GM19372 (cell line): ENCODE measurements around the gene SERPINA6.
"Not testable (repeated sequence)": the region's sequence is repeated elsewhere in the genome, so short reads cannot be mapped to it uniquely, and the experiment has no call there.

Experiments used
- ATAC-seq: cut with Tn5 transposase; IDR thresholded peaks from one replicate; pipeline ENCODE4 v1.9.1; 2021; ENCODE audit warnings: mild to moderate bottlenecking, low read depth, moderate library complexity; ENCODE audit not compliant: unreplicated experiment

SERPINA6 gene

GRCh38 chr14:94355191-94355794 is 32.2 kb upstream of the SERPINA6 start:
- ATAC-seq = no peak

- no peak for ATAC-seq
These were observed 31.6 kb upstream of the SERPINA6 start for GRCh38 chr14:94354638-94355185.

GRCh38 chr14:94354190-94354589 is 31.1 kb upstream of the SERPINA6 start:
- ATAC-seq = not testable (repeated sequence)

GRCh38 chr14:94349276-94349675 is 26.1 kb upstream of the SERPINA6 start:
- ATAC-seq = no peak

DNA sequence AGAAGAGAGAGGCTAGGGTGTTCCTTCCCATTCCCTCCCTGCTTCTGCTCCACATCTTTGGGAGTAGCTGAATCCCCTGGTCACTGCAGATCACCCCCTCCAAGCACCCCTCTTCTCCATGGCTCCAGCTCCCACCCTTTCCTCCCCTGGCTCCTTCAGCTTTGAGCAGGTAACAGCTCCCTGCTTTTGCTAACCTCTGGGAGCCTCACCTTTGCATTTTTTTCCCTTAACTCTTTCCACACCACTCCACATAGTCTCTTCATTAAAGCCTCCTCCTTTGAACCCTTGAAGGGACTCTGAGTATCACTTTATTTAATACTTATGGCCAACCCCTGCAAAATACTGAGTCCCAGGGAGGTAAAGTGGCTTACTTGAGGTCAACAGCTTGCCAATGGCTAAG is 25.7 kb upstream of the SERPINA6 start:
- no peak for ATAC-seq

GRCh38 chr14:94346841-94347240 is 23.7 kb upstream of the SERPINA6 start:
- no peak for ATAC-seq

DNA sequence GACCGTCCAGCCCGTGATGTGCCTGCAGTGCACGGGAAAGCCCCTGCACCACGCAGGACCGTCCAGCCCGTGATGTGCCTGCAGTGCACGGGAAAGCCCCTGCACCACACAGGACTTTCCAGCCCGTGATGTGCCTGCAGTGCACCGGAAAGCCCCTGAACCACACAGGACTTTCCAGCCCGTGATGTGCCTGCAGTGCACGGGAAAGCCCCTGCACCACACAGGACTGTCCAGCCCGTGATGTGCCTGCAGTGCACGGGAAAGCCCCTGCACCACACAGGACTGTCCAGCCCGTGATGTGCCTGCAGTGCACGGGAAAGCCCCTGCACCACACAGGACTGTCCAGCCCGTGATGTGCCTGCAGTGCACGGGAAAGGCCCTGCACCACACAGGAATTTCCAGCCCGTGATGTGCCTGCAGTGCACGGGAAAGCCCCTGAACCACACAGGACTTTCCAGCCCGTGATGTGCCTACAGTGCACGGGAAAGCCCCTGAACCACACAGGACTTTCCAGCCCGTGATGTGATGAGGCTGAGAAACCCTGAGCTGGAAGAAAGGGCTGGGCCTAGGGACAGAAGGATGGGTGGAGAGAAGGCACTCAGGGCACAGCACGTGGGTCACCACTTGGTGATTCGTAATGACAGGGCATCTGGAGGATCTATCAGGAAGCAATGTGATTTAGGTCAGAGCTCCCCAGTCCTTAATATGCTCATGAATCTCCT is 23.1 kb upstream of the SERPINA6 start:
- not testable (repeated sequence) for ATAC-seq

DNA sequence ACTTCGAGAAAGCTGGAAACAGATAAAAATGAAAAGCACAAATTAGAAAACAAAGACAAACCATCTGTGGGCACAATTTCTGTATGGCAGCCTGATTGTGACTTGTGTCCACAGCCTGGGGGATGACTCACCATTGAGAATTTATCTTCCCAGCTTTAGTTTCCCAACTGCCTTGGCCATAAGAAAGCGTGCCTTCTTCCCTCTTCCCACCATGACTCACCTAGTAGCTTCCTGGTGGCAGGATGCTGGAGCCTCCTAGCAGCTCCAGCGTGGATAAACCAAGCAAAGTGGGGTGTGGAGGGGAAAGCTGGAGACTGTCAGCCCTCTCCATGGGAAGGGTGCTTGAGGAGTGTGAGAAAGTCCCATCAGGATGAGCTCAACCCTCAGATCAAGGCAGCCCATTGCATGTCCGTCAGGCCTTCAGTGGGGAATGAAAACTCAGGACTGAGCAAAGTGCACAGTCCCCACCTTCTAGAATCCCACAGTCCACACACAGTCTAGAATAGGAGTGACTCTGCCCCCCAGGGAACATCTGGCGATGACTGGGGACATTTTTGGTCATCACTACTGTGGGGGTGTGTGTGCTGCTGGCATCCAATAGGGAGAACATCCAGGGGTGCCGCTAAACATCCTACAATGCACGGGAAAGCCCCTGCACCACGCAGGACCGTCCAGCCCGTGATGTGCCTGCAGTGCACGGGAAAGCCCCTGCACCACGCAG is 22.4 kb upstream of the SERPINA6 start:
- no peak for ATAC-seq

DNA sequence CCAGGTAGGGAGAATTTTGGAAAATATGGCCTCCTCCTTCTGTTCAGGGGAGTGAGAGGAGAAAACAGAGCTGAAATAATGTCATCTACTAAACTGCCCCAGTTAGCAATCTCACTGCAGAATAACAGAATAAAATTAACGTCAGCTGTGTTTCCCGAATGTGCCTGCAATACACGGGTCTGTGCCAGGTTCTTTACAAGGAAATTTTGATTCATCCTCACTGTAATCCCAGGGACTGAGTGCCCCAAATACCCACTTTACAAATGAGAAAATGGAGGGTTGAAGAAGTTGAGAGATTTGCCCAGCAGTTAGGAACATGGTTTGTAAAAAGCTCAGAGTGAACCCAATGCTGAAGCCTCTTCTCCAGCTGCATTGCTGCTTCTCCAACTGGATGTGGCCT is 21.3 kb upstream of the SERPINA6 start:
- no peak for ATAC-seq

DNA sequence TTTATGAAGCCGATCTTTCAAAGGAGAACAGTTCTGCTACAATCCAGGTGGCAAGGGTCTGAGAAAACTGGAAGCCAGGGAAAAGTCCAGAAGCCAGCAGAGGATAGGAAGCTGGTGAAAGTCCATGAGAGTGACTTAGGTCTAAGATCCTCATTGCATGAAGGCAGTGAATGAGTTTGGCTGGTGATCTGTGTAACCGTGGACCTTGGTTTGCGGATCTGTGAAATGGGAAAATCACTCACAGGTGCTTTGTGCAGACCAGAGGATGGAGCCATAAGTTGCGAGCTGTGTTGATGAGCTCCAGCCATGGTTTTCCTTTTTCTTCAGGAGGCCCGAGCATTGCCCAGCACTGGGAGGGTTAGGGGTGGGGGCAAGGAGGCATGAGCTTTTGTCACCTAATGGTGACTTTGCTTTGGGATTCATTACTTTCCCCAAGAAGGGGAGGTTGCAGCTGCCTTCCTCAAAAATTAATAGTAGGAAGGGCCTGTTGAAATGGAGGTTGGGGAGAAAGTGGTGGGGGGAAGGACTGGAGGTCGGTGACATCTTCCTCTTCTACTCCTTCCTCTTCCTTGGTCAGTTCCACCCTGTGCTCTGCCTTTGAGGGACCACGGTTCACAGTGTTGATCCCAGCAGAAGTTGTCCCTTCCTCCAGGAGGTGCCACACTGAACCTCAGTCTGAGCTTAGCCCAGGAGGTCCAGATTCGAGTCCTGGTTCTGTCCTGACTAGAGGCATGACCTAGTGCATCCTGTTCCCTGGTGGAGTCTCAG is 20.3 kb upstream of the SERPINA6 start:
- ATAC-seq = no peak

GRCh38 chr14:94342334-94342934 is 19.3 kb upstream of the SERPINA6 start:
- no peak for ATAC-seq

DNA sequence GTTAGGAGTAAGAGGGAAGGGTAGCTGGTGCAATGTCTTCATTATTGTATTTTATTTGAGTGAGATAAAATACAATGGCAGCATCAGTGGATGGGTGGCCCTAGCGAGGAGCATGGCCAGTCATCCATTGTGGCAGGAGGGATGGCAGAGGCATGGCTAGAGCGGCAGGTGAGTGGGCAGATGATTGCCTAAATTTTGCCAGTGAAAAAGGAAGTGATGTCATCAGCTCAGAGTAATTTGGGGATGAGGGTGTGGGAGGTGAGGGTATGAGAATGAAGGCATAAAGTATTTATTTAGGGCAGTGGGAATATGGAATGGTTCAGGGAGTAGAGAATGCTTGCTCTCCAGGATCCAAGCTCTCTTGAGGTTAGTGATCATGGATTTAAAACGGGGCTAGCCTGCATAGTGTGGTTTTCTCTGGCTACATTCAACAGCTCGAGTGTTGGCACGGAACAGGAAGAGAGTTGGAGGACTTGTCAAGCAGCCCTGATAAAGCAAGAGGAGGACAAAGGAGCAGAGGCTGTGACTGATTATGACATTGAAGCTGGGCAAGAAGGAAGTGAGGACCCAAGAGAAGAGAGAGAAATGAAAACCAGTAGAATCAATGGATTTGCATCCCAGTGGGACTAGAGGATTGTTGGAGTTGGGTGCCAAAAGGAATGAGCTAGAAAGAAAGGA is 18.7 kb upstream of the SERPINA6 start:
- no peak for ATAC-seq

DNA sequence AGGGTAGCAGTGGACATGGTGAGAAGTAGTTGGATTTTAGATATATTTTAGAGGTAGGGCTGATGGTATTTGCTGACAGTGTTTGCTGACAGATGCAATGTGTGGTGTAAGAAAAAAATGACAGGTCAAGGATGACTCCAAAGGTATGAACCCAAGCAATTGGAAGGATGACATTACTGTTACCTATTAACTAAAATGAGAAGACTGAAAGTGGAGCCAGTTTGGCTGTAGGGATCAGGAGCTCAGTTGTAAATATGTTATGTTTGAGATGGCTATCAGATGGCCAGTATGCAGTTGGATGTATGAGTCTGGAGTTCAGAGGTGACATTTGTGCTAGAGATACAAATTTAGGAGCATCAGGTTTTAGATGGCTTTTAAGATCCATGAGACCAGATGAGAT is 17.4 kb upstream of the SERPINA6 start:
- no peak for ATAC-seq

DNA sequence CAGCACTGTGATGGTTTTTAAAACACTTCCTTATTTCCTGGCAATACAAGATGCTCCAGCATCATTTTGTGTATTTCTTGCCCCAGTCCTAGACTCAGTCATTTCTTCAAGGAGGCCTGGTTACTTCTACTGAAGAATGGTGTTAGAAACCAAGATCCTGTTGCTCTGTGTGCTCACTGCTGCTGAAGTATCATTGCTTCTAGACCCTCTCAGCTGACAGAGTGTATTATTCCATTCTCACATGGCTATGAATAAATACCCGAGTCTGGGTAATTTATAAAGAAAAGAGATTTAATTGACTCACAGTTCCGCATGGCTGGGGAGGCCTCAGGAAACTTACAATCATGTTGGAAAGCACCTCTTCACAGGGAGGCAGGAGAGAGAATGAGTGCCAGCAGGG is 14.9 kb upstream of the SERPINA6 start:
- no peak for ATAC-seq

DNA sequence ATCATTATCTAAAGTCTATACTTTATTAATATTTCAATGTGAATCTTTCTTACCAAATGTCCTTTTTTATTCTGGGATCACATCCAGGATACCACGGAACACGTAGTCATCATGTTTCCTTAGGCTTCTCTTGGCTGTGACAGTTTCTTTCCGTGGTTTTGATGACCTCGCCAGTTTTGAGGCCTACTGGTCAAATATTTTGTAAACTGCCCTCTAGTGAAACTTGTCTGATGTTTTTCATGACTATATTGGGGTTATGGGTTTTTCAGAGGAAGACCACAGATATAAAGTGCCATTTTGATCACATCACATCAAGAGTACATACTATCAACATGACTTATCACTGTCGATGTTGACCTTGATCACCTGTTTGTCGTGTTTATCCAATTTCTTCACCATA is 14.1 kb upstream of the SERPINA6 start:
- ATAC-seq = no peak

DNA sequence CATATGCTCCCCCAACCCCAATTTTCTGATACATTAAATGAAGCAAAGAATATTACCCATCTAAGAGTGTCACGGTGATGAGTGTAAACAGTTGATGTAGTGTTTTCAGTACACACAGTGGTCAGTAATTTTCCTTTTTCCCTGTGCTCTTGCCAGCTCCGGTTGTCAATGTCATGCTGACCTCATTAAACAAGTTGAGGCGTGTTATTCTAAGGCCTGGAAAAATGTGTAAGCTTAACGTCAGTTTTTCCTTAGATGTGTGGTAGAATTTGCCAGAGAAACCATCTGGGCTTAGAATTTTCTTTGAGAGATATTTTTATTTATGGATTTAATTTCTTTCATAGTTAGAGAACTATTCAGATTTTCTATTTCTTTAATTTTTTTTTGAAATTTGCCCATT is 11.7 kb upstream of the SERPINA6 start:
- ATAC-seq = no peak

DNA sequence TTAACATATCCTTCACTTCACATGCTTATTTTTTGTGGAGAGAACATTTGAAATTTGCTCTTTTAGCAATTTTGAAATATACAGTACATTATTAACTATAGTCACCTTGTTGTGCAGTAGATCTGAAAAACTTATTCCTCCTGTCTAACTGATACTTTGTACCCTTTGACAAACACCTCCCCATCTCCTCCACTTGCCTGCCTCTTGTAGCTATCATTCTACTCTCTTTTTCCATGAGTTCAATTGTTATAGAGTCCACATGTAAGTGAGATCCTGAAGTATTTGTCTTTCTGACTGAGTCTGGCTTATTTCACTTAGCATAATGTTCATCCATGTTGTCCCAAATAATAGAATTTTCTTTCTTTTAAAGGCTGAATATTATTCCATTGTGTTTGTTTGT is 9.5 kb upstream of the SERPINA6 start:
- ATAC-seq = no peak

DNA sequence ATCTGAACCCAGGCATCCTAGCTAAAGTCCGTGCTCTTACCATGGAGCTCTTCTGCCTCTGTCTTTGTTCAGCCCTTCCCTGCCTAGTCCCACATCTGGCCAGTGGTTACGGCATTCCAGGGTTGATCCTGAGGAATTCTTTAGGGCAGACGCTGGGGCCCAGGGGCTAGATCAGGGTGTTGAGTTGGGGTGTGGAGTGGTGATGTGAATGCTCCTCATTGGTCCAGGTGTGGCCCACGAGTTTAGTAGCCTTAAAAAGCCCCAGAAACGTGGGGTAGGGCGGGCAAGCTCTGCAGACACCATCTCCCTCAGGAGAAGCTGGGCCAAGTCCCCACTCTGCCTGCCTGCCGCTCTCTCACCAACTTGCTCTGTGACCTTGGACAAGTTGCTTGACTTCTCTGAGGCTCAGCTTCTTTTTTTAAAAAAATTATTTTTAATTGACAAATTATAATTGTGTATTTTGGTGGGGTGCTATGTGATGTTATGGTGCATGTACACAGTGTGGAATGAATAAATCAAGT is 9.0 kb upstream of the SERPINA6 start:
- ATAC-seq = no peak

- ATAC-seq = no peak
These were observed 8.3 kb upstream of the SERPINA6 start for GRCh38 chr14:94331462-94331861.

GRCh38 chr14:94330857-94331256 is 7.7 kb upstream of the SERPINA6 start:
- ATAC-seq = no peak
